Body of pancreas (tissue), 4 donors: ENCODE data around the gene ABLIM1. TPM values are rescaled to one million over a fixed set of nuclear protein-coding genes. Genes with fewer than 3 reads are reported as not detected.
A peak's percentile ranks its signal among the peaks of the same experiment; 100 is the strongest.

ENCODE experiments used
- ATAC-seq: fragments of 150-250 bp; one replicate; pipeline ENCODE4 v1.9.1; 2016
- DNase-seq, 4 donors: peaks; one replicate each; pipeline ENCODE4 v3.0.0-alpha.2; 2019
- H3K27ac ChIP-seq, 4 donors: fragments of 200-600 bp; sonication (generic); 1 replicate in 3 of 4; 2 replicates in 1 of 4; pipeline versions ENCODE4 v1.5.1 to v1.6.1; 2016 to 2019; ENCODE audit warnings: mild to moderate bottlenecking in 1 of 4, mixed read lengths in 1 of 4, moderate library complexity in 1 of 4
- H3K27me3 ChIP-seq, 2 donors: fragments of 200-600 bp; sonication (generic); one replicate each; pipeline ENCODE4 v1.6.0; 2016; ENCODE audit warnings: mild to moderate bottlenecking in 1 of 2
- H3K36me3 ChIP-seq, 2 donors: fragments of 200-600 bp; sonication (generic); replicated peaks in 1 of 2; 2 replicates each; pipeline ENCODE4 v1.5.1; 2016; ENCODE audit warnings: low read depth in 2 of 2; ENCODE audit not compliant: insufficient read depth in 1 of 2
- H3K4me1 ChIP-seq: fragments of 200-600 bp; sonication (generic); one replicate; pipeline ENCODE4 v1.6.0; 2016
- H3K4me3 ChIP-seq, 2 donors: fragments of 200-600 bp; sonication (generic); 1 replicate in 1 of 2; 2 replicates in 1 of 2; pipeline ENCODE4 v1.5.1; 2016 to 2019
- H3K9me3 ChIP-seq, 3 donors: fragments of 200-600 bp; sonication (generic); 1 replicate in 2 of 3; 2 replicates in 1 of 3; pipeline ENCODE4 v1.5.1; 2016
- CTCF ChIP-seq, 7 experiments: fragments of 450-650 bp in 4 of 7; fragments of 200-600 bp in 3 of 7; sonication (generic) in 3 of 7; IDR thresholded peaks; one replicate each; pipeline ENCODE4 v1.5.1; 2016 to 2019; ENCODE audit warnings: antibody characterized with exemption in 7 of 7
- POLR2A ChIP-seq, 3 donors: fragments of 450-650 bp; IDR thresholded peaks; one replicate each; pipeline ENCODE4 v1.6.1; 2016; ENCODE audit warnings: antibody characterized with exemption in 3 of 3, mild to moderate bottlenecking in 2 of 3
- WGBS, 2 donors: methylation state at CpG; one replicate each; pipeline ENCODE4 v1.1.5; 2017; 5-methylcytosine and 5-hydroxymethylcytosine counted together
- intact Hi-C: fragments of 100-400 bp; cut with DNase I; formaldehyde crosslinking; loops from one replicate; pipeline ENCODE4 v1.15.1; 2023
- total RNA-seq, 2 donors: library from RNA; depleted of rRNA; stranded (reverse); fragments of >200 nt; gene quantifications; one replicate each; pipeline ENCODE4 v1.1.0, GENCODE V29; 2016

Gene ABLIM1
- total RNA-seq, 2 donors from 2014 or later = 34.6 to 54.7 TPM

GRCh38 chr10:114613237-114613979 lies 44.7 kb downstream of the ABLIM1 start:
- WGBS, 2 donors = 35% methylated on average over 4 of the region's 4 CpGs
- Histone ChIP-seq H3K27me3 (no peaks in the 10 kb centered on the region), H3K36me3 (no peaks in the 10 kb centered on the region), H3K4me1 (peaks cover 44% of the 10 kb centered on the region), H3K27ac (peak overlapping the region; percentile 26 to 75 (median 60)), H3K4me3 (no peak overlapping the region), H3K9me3 (no peaks in the 10 kb centered on the region)
- intact Hi-C loops = no loop called here
- ATAC-seq = peak; percentile 92
- TF ChIP-seq CTCF (IDR thresholded peaks at IDR 0.05) (no peak), POLR2A (IDR thresholded peaks at IDR 0.05) (no peak)
- DNase-seq = peak; percentile 50 to 71 (median 68)

- Histone ChIP-seq H3K27ac (peak overlapping the region in 3 of 4 donors; percentile 50 to 75 (median 69)), H3K9me3 (no peaks in the 10 kb centered on the region), H3K4me1 (peaks cover 53% of the 10 kb centered on the region), H3K27me3 (no peaks in the 10 kb centered on the region), H3K4me3 (no peak overlapping the region), H3K36me3 (no peaks in the 10 kb centered on the region)
- DNase-seq (no peak), ATAC-seq (no peak)
- intact Hi-C loops = no loop called here
- no peak for TF ChIP-seq CTCF (IDR thresholded peaks at IDR 0.05)
- TF ChIP-seq POLR2A (IDR thresholded peaks at IDR 0.05) = no peak
- WGBS, 2 donors = 100% methylated on average over 1 of the region's 1 CpG
These were observed 46.5 kb downstream of the ABLIM1 start for GRCh38 chr10:114611617-114612016.

GRCh38 chr10:114609518-114610426 lies 48.3 kb downstream of the ABLIM1 start:
- Histone ChIP-seq H3K36me3 (no peaks in the 10 kb centered on the region), H3K4me1 (peaks cover 71% of the 10 kb centered on the region), H3K4me3 (no peak overlapping the region), H3K27me3 (no peaks in the 10 kb centered on the region), H3K9me3 (no peaks in the 10 kb centered on the region), H3K27ac (peak overlapping the region in 2 of 4 donors; percentile 1 to 24)
- TF ChIP-seq POLR2A (IDR thresholded peaks at IDR 0.05) (no peak), CTCF (IDR thresholded peaks at IDR 0.05) (no peak)
- no peak for DNase-seq
- WGBS, 2 donors = 81 to 85% methylated on average over 8 of the region's 8 CpGs
- ATAC-seq = no peak
- intact Hi-C loops = no loop called here

GRCh38 chr10:114607358-114607998 lies 50.6 kb downstream of the ABLIM1 start:
- Histone ChIP-seq H3K4me1 (peaks cover 65% of the 10 kb centered on the region), H3K9me3 (no peaks in the 10 kb centered on the region), H3K27ac (peak overlapping the region in 1 of 4 donors; percentile 18), H3K27me3 (no peaks in the 10 kb centered on the region), H3K4me3 (no peak overlapping the region), H3K36me3 (no peaks in the 10 kb centered on the region)
- no peak for DNase-seq
- no peak for ATAC-seq
- intact Hi-C loops = no loop called here
- TF ChIP-seq POLR2A (IDR thresholded peaks at IDR 0.05) (no peak), CTCF (IDR thresholded peaks at IDR 0.05) (no peak)
- WGBS, 2 donors = 59 to 67% methylated on average over 8 of the region's 8 CpGs
